Measurements from ENCODE around the gene IQSEC1.

The IQSEC1 gene

DNA sequence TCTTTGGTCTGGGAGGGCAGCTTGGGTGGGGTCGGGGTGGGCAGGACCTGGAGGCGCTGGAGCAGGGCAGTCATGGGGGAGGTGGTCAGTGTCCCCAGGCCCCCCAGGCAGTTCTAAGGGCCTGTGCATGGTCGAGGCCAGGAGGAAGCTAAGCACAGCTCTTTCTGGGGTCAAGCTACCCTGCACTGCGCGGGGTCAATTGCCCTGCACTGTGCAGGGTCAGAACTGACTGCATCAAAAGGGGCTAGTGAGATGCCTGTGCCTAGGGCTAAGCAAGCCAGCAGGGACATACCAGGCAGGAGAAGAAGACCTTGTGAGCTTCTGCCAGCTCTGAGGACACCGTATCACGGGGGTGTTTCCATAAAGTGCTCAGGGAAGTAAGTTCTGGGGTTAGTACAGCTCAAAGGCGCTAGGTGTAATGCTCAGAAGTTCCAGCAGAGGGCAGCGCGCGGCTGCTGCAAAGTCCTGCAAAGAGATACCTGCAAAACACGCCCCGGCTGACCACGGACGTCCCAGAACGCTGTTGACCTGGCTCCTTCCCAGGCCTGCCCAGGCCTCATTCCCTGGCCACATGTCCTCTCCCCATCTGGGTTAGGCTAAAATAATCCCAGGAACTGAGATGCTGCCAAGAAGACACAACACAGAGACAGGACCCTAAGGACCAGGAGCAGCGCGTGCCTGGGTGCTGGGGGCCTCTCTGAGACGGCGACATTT is 18.8 kb upstream of the IQSEC1 start:
- Histone ChIP-seq H3K27me3 (ENCODE audit: control insufficient read depth, insufficient read depth, low read length) (no peaks in the 10 kb centered on the region), H3K36me3 (ENCODE audit: control insufficient read depth, low read depth, low read length) (no peaks in the 10 kb centered on the region), H3K9ac (ENCODE audit: low read length) (no peak overlapping the region), H3K9me3 (ENCODE audit: control insufficient read depth, low read depth, low read length) (no peaks in the 10 kb centered on the region), H3K4me3 (ENCODE audit: low read length) (no peak overlapping the region), H3K4me1 (ENCODE audit: control insufficient read depth, low read depth, low read length) (no peaks in the 10 kb centered on the region), H3K27ac (ENCODE audit: low read length) (no peak overlapping the region)

- H3K4me3 ChIP-seq (ENCODE audit: low read length) = no peak overlapping the region
- H3K36me3 ChIP-seq (ENCODE audit: control insufficient read depth, low read depth, low read length) = no peaks in the 10 kb centered on the region
- H3K27me3 ChIP-seq (ENCODE audit: control insufficient read depth, insufficient read depth, low read length) = no peaks in the 10 kb centered on the region
- H3K9ac ChIP-seq (ENCODE audit: low read length) = no peak overlapping the region
- H3K4me1 ChIP-seq (ENCODE audit: control insufficient read depth, low read depth, low read length) = no peaks in the 10 kb centered on the region
- H3K9me3 ChIP-seq (ENCODE audit: control insufficient read depth, low read depth, low read length) = no peaks in the 10 kb centered on the region
- no peak overlapping the region for H3K27ac ChIP-seq (ENCODE audit: low read length)
These were observed 15.1 kb upstream of the IQSEC1 start for GRCh38 chr3:13088028-13089006.

DNA sequence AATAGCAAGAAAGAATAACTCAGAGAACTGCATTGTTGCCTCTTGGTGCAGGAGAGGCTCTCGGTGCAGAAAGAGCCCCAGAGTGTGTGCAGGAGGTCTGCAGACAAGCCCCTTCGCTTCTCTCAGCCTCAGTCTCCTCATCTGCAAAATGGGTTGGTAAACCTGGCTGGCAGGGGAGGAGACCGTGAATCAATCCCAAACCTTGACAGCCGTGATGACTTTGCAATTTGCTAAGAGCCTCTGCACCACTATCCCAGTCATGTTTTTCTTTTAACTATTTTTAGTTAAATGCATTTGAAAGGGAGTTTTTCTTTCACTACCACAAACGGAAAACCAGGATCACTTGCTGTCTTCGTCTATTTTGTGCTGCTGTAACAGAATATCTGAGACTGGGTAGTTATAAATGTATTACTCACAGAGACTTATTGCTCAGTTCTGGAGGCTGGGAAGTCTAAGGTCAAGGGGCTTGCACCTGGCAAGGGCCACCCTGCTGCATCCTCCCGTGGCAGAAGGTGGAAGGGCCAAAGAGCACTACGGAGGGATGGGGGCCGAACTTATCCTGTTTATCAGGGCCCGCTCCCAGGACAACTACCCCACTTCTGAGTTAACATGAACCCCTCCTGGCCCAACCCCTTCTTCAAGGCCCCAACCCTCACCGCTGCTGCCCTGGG is 14.2 kb upstream of the IQSEC1 start:
- no peaks in the 10 kb centered on the region for H3K36me3 ChIP-seq (ENCODE audit: control insufficient read depth, low read depth, low read length)
- H3K9me3 ChIP-seq (ENCODE audit: control insufficient read depth, low read depth, low read length) = no peaks in the 10 kb centered on the region
- no peaks in the 10 kb centered on the region for H3K4me1 ChIP-seq (ENCODE audit: control insufficient read depth, low read depth, low read length)
- H3K27ac ChIP-seq (ENCODE audit: low read length) = no peak overlapping the region
- no peak overlapping the region for H3K4me3 ChIP-seq (ENCODE audit: low read length)
- H3K27me3 ChIP-seq (ENCODE audit: control insufficient read depth, insufficient read depth, low read length) = no peaks in the 10 kb centered on the region
- H3K9ac ChIP-seq (ENCODE audit: low read length) = no peak overlapping the region

GRCh38 chr3:13086531-13086981 is 13.3 kb upstream of the IQSEC1 start:
- no peaks in the 10 kb centered on the region for H3K27me3 ChIP-seq (ENCODE audit: control insufficient read depth, insufficient read depth, low read length)
- no peaks in the 10 kb centered on the region for H3K9me3 ChIP-seq (ENCODE audit: control insufficient read depth, low read depth, low read length)
- no peak overlapping the region for H3K27ac ChIP-seq (ENCODE audit: low read length)
- no peak overlapping the region for H3K9ac ChIP-seq (ENCODE audit: low read length)
- H3K36me3 ChIP-seq (ENCODE audit: control insufficient read depth, low read depth, low read length) = no peaks in the 10 kb centered on the region
- no peak overlapping the region for H3K4me3 ChIP-seq (ENCODE audit: low read length)
- H3K4me1 ChIP-seq (ENCODE audit: control insufficient read depth, low read depth, low read length) = no peaks in the 10 kb centered on the region

DNA sequence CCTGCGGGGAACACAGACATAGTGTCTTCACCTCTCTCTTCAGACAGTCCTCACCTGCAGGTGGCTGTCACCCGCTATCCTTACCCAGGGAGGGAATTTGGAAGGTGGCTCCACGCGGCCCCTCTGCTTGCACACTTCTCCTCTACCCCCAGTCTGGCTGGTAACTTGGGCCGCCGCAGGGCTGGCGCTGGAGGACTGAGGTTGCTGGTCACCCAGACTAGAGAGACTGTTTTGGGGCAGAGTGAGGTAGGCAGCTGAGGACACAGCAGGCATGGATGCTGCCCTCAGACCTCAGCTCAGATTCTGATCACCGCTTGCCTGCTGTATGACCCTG is 12.6 kb upstream of the IQSEC1 start:
- Histone ChIP-seq H3K36me3 (ENCODE audit: control insufficient read depth, low read depth, low read length) (no peaks in the 10 kb centered on the region), H3K9ac (ENCODE audit: low read length) (no peak overlapping the region), H3K27ac (ENCODE audit: low read length) (no peak overlapping the region), H3K9me3 (ENCODE audit: control insufficient read depth, low read depth, low read length) (no peaks in the 10 kb centered on the region), H3K4me3 (ENCODE audit: low read length) (no peak overlapping the region), H3K4me1 (ENCODE audit: control insufficient read depth, low read depth, low read length) (no peaks in the 10 kb centered on the region), H3K27me3 (ENCODE audit: control insufficient read depth, insufficient read depth, low read length) (no peaks in the 10 kb centered on the region)

GRCh38 chr3:13085081-13085845 is 12.0 kb upstream of the IQSEC1 start:
- Histone ChIP-seq H3K27ac (ENCODE audit: low read length) (no peak overlapping the region), H3K9ac (ENCODE audit: low read length) (no peak overlapping the region), H3K27me3 (ENCODE audit: control insufficient read depth, insufficient read depth, low read length) (no peaks in the 10 kb centered on the region), H3K36me3 (ENCODE audit: control insufficient read depth, low read depth, low read length) (no peaks in the 10 kb centered on the region), H3K9me3 (ENCODE audit: control insufficient read depth, low read depth, low read length) (no peaks in the 10 kb centered on the region), H3K4me3 (ENCODE audit: low read length) (no peak overlapping the region), H3K4me1 (ENCODE audit: control insufficient read depth, low read depth, low read length) (no peaks in the 10 kb centered on the region)

GRCh38 chr3:13083898-13084297 is 10.7 kb upstream of the IQSEC1 start:
- no peak overlapping the region for H3K27ac ChIP-seq (ENCODE audit: low read length)
- H3K4me3 ChIP-seq (ENCODE audit: low read length) = no peak overlapping the region
- no peaks in the 10 kb centered on the region for H3K27me3 ChIP-seq (ENCODE audit: control insufficient read depth, insufficient read depth, low read length)

GRCh38 chr3:13083254-13083653 is 10.0 kb upstream of the IQSEC1 start:
- Histone ChIP-seq H3K27ac (ENCODE audit: low read length) (no peak overlapping the region), H3K9ac (ENCODE audit: low read length) (no peak overlapping the region), H3K4me1 (ENCODE audit: control insufficient read depth, low read depth, low read length) (no peaks in the 10 kb centered on the region), H3K27me3 (ENCODE audit: control insufficient read depth, insufficient read depth, low read length) (no peaks in the 10 kb centered on the region), H3K9me3 (ENCODE audit: control insufficient read depth, low read depth, low read length) (no peaks in the 10 kb centered on the region), H3K36me3 (ENCODE audit: control insufficient read depth, low read depth, low read length) (no peaks in the 10 kb centered on the region), H3K4me3 (ENCODE audit: low read length) (no peak overlapping the region)

More at GRCh38 chr3:13083898-13084297, 10.7 kb upstream of the IQSEC1 start:
- H3K9ac ChIP-seq (ENCODE audit: low read length) = no peak overlapping the region
- no peaks in the 10 kb centered on the region for H3K4me1 ChIP-seq (ENCODE audit: control insufficient read depth, low read depth, low read length)
- H3K9me3 ChIP-seq (ENCODE audit: control insufficient read depth, low read depth, low read length) = no peaks in the 10 kb centered on the region
- H3K36me3 ChIP-seq (ENCODE audit: control insufficient read depth, low read depth, low read length) = no peaks in the 10 kb centered on the region

DNA sequence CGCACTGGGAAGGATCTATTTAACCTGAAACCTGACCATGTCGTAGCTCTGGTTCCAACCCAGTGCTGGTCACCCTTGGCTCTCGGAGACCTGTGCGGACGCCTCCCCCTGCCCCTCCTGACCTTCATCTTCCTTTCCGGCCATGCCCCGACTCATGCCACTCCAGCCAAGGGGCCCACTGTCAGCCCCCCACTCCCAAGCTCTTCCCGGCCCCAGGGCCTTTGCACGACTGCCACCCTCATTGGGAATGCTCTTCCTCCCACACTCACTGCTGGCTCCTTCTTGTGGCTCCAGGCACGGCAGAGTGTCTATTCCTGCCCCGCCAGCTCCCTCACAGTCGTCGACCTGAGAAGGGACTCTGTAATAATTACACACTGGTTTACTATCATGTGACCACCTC is 9.4 kb upstream of the IQSEC1 start:
- Histone ChIP-seq H3K27me3 (ENCODE audit: control insufficient read depth, insufficient read depth, low read length) (no peaks in the 10 kb centered on the region), H3K9me3 (ENCODE audit: control insufficient read depth, low read depth, low read length) (no peaks in the 10 kb centered on the region), H3K36me3 (ENCODE audit: control insufficient read depth, low read depth, low read length) (no peaks in the 10 kb centered on the region), H3K4me1 (ENCODE audit: control insufficient read depth, low read depth, low read length) (no peaks in the 10 kb centered on the region), H3K9ac (ENCODE audit: low read length) (no peak overlapping the region), H3K4me3 (ENCODE audit: low read length) (no peak overlapping the region), H3K27ac (ENCODE audit: low read length) (no peak overlapping the region)

DNA sequence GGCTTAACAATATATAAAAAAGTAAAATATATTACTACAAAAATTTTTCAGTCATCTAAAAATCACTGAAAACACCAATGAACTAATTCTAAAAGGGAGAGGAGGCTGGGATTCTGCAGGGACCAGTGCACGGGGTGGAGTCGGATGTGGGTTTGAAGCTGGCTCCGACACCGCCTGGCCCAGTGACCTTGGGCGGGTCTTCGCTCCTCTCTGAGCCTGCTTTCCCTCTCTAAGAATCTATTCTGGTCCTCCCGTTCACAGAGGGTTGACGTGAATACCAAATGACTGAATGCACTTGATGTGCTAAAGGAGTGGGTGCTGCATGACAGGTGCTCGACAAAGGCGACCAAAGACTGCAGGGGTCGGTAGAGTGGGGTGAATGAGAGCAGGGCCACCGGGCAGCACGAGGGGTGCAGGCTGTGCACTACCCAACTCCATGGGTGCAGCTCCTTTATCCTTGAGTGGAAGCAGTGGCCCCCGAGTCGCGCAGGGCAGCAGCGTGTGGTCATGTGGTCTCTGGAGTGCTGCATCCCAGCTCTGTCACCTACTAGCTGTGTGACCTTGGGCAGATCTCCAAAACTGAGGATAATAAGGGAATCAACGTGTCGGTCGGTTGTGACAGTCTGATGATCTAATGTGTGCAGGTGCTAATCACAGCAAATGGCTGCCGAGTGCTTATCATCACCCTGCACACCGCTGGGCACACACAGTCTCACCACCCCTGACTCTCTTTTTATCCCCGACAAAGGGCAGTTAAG is 8.6 kb upstream of the IQSEC1 start:
- Histone ChIP-seq H3K9me3 (ENCODE audit: control insufficient read depth, low read depth, low read length) (no peaks in the 10 kb centered on the region), H3K27me3 (ENCODE audit: control insufficient read depth, insufficient read depth, low read length) (peaks cover under 1% of the 10 kb centered on the region), H3K9ac (ENCODE audit: low read length) (no peak overlapping the region), H3K27ac (ENCODE audit: low read length) (no peak overlapping the region), H3K4me1 (ENCODE audit: control insufficient read depth, low read depth, low read length) (no peaks in the 10 kb centered on the region), H3K4me3 (ENCODE audit: low read length) (no peak overlapping the region), H3K36me3 (ENCODE audit: control insufficient read depth, low read depth, low read length) (no peaks in the 10 kb centered on the region)

Measured in iPS-18a (cell line).